SK-N-SH (cell line): Measurements from ENCODE around the gene ISG20.

Experiments
- CTCF ChIP-seq: fragments of 200-600 bp; sonication (generic); IDR thresholded peaks from 2 replicates; pipeline ENCODE4 v1.6.1; 2017; ENCODE audit warnings: antibody characterized with exemption, mild to moderate bottlenecking, moderate library complexity
- ELF1 ChIP-seq: IDR thresholded peaks from 2 replicates; pipeline ENCODE4 v1.4.0; 2012
- MEF2A ChIP-seq: IDR thresholded peaks from 2 replicates; pipeline ENCODE4 v1.4.0; 2012; ENCODE audit warnings: low read depth, borderline replicate concordance
- MXI1 ChIP-seq: IDR thresholded peaks from 2 replicates; pipeline ENCODE4 v1.6.1; 2012; ENCODE audit warnings: mild to moderate bottlenecking, low read depth, low read length, improper control_type of control experiment
- POLR2AphosphoS5 ChIP-seq: IDR thresholded peaks from 2 replicates; pipeline ENCODE4 v1.6.1; 2012; ENCODE audit warnings: low read depth, low read length
- TAF1 ChIP-seq: IDR thresholded peaks from 2 replicates; pipeline ENCODE4 v1.6.1; 2012; ENCODE audit warnings: low read depth, mild to moderate bottlenecking, low read length, moderate library complexity, borderline replicate concordance
- YY1 ChIP-seq: IDR thresholded peaks from 2 replicates; pipeline ENCODE4 v1.4.0; 2012; ENCODE audit warnings: low read depth, mild to moderate bottlenecking
- TF ChIP-seq, protein P1 (sequence below): fragments of 150-350 bp; IDR thresholded peaks from 2 replicates; pipeline ENCODE4 v1.6.1; 2016; ENCODE audit warnings: mild to moderate bottlenecking, low read depth, low read length
- TF ChIP-seq, protein P2 (sequence below): IDR thresholded peaks from 2 replicates; pipeline ENCODE4 v1.4.0; 2012; ENCODE audit warnings: low read depth
- TF ChIP-seq, protein P3 (sequence below): IDR thresholded peaks from 2 replicates; pipeline ENCODE4 v1.4.0; 2012; ENCODE audit warnings: low read depth, borderline replicate concordance
- TF ChIP-seq, protein P4 (sequence below): fragments of 150-350 bp; IDR thresholded peaks from 2 replicates; pipeline ENCODE4 v1.6.1; 2017; ENCODE audit warnings: antibody characterized with exemption, low read length, low read depth, borderline replicate concordance

DNA sequence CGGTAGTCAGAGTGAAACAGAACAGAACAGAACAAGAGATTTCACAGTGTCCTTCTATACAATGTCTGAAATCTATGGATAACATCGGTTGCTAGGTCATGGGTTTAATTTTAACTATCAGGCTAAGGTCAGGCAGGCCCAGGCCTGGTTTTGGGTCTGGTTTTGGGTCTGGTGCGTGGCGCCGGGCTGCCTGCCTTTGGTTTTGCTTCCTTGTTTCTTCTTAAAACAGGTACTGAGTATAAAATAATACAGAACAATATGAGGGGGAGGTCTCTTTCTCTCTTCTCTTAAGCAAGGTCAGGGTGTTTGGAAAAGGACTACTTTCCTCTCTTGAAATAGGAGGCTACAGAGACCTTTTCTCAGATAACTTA lies 16.2 kb upstream of the ISG20 start:
- TF ChIP-seq MXI1 (no peak), CTCF (no peak), MEF2A (no peak), ELF1 (no peak), YY1 (no peak), TAF1 (no peak), POLR2AphosphoS5 (no peak)
- TF ChIP-seq, protein P1, sequence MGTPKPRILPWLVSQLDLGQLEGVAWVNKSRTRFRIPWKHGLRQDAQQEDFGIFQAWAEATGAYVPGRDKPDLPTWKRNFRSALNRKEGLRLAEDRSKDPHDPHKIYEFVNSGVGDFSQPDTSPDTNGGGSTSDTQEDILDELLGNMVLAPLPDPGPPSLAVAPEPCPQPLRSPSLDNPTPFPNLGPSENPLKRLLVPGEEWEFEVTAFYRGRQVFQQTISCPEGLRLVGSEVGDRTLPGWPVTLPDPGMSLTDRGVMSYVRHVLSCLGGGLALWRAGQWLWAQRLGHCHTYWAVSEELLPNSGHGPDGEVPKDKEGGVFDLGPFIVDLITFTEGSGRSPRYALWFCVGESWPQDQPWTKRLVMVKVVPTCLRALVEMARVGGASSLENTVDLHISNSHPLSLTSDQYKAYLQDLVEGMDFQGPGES, result no peak
- TF ChIP-seq, protein P2, sequence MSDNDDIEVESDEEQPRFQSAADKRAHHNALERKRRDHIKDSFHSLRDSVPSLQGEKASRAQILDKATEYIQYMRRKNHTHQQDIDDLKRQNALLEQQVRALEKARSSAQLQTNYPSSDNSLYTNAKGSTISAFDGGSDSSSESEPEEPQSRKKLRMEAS, result no peak
- TF ChIP-seq, protein P3, sequence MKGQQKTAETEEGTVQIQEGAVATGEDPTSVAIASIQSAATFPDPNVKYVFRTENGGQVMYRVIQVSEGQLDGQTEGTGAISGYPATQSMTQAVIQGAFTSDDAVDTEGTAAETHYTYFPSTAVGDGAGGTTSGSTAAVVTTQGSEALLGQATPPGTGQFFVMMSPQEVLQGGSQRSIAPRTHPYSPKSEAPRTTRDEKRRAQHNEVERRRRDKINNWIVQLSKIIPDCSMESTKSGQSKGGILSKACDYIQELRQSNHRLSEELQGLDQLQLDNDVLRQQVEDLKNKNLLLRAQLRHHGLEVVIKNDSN, result no peak
- TF ChIP-seq, protein P4, sequence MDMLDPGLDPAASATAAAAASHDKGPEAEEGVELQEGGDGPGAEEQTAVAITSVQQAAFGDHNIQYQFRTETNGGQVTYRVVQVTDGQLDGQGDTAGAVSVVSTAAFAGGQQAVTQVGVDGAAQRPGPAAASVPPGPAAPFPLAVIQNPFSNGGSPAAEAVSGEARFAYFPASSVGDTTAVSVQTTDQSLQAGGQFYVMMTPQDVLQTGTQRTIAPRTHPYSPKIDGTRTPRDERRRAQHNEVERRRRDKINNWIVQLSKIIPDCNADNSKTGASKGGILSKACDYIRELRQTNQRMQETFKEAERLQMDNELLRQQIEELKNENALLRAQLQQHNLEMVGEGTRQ, result no peak
